Measurements from ENCODE around the gene PLPP2. TPM values are rescaled to one million over a fixed set of nuclear protein-coding genes. Genes with fewer than 3 reads are reported as not detected.

The PLPP2 gene
- total and polyA plus RNA-seq, 9 of the 15 experiments (the other 6 are each of a cell fraction or from before 2014, with no cell fraction given), result 0.51 to 4.4 (median 2.2) TPM; not detected in 1

DNA sequence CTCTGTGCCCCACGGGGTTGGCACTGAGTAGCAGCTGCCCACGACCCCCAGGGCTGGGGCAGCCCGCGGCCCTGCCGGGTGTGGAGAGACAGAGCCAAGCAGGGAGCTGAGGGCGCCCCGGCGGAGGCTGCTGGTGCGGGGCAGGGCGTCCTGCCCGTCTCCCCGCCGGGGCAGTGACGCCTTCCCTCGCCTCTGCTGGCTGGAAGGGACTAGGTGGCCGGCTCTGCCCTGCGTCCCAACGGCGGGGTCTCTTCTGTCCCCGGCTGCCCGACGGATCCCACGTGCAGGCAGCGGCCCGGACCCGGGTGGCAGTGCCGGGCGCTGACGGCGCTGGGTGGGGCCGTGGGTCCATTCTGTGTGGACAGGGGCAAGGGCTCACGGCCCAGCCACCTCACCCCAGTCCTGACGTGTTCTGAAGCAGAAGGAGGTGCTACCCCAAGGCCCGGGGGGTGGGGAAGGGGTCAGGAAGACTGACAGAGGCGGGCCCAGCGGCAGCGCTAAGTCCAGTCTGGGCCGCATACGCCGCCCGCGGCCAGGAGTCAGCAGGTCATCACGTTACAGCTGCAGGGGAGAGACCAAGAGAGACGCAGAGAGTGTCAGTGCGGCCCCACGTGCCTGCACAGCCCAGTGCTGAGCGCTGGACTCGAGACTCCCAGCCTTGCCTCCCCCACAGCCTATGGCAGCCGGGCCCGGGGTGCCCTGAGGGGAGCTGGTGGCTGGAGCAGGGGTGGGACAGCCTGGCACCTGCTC lies 15.1 kb upstream of the PLPP2 start:
- Histone ChIP-seq H3K4me3 (no peak overlapping the region), H3K4me1 (replicated peaks in 1 of 2; ENCODE audit: control insufficient read depth in 2 of 2, insufficient read depth in 2 of 2, low read length in 2 of 2) (peaks cover 2 to 18% of the 10 kb centered on the region in 2 experiments; a peak in 4 of 5 replicates), H3K9ac (ENCODE audit: insufficient read depth in 1 of 2, low read depth in 2 of 2, low read length in 2 of 2) (no peak overlapping the region; a peak in 1 of 4 replicates), H3K36me3 (ENCODE audit: control insufficient read depth, insufficient read depth, low read length) (peaks cover 52% of the 10 kb centered on the region; the same call in 1 of the 3 replicates), H3K27ac (ENCODE audit: extremely low read depth, low read depth, low read length) (no peak overlapping the region), H3K9me1 (ENCODE audit: control insufficient read depth, insufficient read depth, low read length) (peaks cover 4% of the 10 kb centered on the region), H3K27me3 (ENCODE audit: control insufficient read depth in 2 of 2, insufficient read depth in 2 of 2, low read length in 2 of 2) (no peaks in the 10 kb centered on the region), H3K9me3 (replicated peaks; ENCODE audit: control insufficient read depth, insufficient read depth, low read depth, low read length) (no peaks in the 10 kb centered on the region), H3K4me2 (ENCODE audit: insufficient read depth, low read length) (no peak overlapping the region), H2AFZ (ENCODE audit: low read depth, low read length) (no peak overlapping the region), H4K20me1 (replicated peaks; ENCODE audit: control insufficient read depth, insufficient read depth, low read length) (no peaks in the 10 kb centered on the region; the same call in 1 of the 2 replicates), H3K79me2 (ENCODE audit: control insufficient read depth, insufficient read depth, low read length) (peaks cover 6% of the 10 kb centered on the region; the same call in 1 of the 3 replicates)
- DNase-seq (ENCODE audit: extremely low read depth in 1 of 4, low spot score in 3 of 4), result no peak
- intact Hi-C loops (cut with micrococcal nuclease) (no loop called here), in situ Hi-C loops (cut with MboI) (no loop called here)
- WGBS (ENCODE audit: insufficient coverage, low coverage, missing lambda C conversion rate), result 93% methylated on average over 24 of the region's 50 CpGs
- POLR2A ChIA-PET, result interaction anchor here (1.5 kb wide), 1 partner anchor 13 kb away, joined by 4 read pairs; no protein-coding TSS in a partner anchor
- CTCF ChIA-PET (ENCODE audit: low intra/inter-chr PET ratio), result no interaction called here
- FAIRE-seq, result no peak
- BruUV-seq (replicated peaks), result no TSS peak
- TF ChIP-seq POLR2G (IDR thresholded peaks at IDR 0.05; ENCODE audit: low read depth, low read length) (peak; percentile 52; the same call in 1 of the 2 replicates), KLF13 (tag; IDR thresholded peaks at IDR 0.05; ENCODE audit: borderline replicate concordance, low read depth) (no peak), SLC30A9 (CRISPR knock-in tag; IDR thresholded peaks at IDR 0.05) (no peak), NCOA2 (IDR thresholded peaks at IDR 0.05; ENCODE audit: partially characterized antibody in 2 of 2) (no peak)
- TF ChIP-seq, protein P1, sequence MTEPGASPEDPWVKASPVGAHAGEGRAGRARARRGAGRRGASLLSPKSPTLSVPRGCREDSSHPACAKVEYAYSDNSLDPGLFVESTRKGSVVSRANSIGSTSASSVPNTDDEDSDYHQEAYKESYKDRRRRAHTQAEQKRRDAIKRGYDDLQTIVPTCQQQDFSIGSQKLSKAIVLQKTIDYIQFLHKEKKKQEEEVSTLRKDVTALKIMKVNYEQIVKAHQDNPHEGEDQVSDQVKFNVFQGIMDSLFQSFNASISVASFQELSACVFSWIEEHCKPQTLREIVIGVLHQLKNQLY (CRISPR knock-in tag; conservative IDR thresholded peaks at IDR 0.05), result no peak
- TF ChIP-seq, protein P2, sequence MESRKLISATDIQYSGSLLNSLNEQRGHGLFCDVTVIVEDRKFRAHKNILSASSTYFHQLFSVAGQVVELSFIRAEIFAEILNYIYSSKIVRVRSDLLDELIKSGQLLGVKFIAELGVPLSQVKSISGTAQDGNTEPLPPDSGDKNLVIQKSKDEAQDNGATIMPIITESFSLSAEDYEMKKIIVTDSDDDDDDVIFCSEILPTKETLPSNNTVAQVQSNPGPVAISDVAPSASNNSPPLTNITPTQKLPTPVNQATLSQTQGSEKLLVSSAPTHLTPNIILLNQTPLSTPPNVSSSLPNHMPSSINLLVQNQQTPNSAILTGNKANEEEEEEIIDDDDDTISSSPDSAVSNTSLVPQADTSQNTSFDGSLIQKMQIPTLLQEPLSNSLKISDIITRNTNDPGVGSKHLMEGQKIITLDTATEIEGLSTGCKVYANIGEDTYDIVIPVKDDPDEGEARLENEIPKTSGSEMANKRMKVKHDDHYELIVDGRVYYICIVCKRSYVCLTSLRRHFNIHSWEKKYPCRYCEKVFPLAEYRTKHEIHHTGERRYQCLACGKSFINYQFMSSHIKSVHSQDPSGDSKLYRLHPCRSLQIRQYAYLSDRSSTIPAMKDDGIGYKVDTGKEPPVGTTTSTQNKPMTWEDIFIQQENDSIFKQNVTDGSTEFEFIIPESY (CRISPR knock-in tag; IDR thresholded peaks at IDR 0.05), result peak; percentile 79
- no peak for ATAC-seq

Data from K562 (cell line).